H9 (cell line): Measurements from ENCODE around the gene KRTAP1-4. TPM values are rescaled to one million over a fixed set of nuclear protein-coding genes. Genes with fewer than 3 reads are reported as not detected.

ENCODE experiments used
- DNase-seq: peaks from one replicate; pipeline ENCODE4 v3.0.0-alpha.2; 2017
- H2AFZ ChIP-seq: one replicate; pipeline ENCODE4 v1.6.1; 2013; ENCODE audit warnings: mild to moderate bottlenecking, low read length, control low read depth, moderate library complexity
- H2AK5ac ChIP-seq: 2 replicates; pipeline ENCODE4 v1.6.1; 2013; ENCODE audit warnings: low read length, control low read depth, mixed read lengths; ENCODE audit not compliant: insufficient read length
- H2BK120ac ChIP-seq: one replicate; pipeline ENCODE4 v1.6.1; 2013; ENCODE audit warnings: low read depth, mild to moderate bottlenecking, low read length, control low read depth, inconsistent platforms; ENCODE audit not compliant: poor library complexity, severe bottlenecking
- H2BK12ac ChIP-seq: 2 replicates; pipeline ENCODE4 v1.6.1; 2013; ENCODE audit warnings: low read length, control low read depth, mixed read lengths, low read depth; ENCODE audit not compliant: insufficient read length
- H2BK15ac ChIP-seq: 2 replicates; pipeline ENCODE4 v1.6.1; 2013; ENCODE audit warnings: low read depth, low read length, control low read depth
- H2BK20ac ChIP-seq: one replicate; pipeline ENCODE4 v1.6.1; 2013; ENCODE audit warnings: low read depth, mild to moderate bottlenecking, low read length, control low read depth, inconsistent platforms; ENCODE audit not compliant: poor library complexity, severe bottlenecking
- H2BK5ac ChIP-seq: 2 replicates; pipeline ENCODE4 v1.6.1; 2013; ENCODE audit warnings: low read length, control low read depth, mixed read lengths; ENCODE audit not compliant: insufficient read length
- H3K14ac ChIP-seq: 2 replicates; pipeline ENCODE4 v1.6.1; 2013; ENCODE audit warnings: low read length, control low read depth; ENCODE audit not compliant: insufficient read depth
- H3K18ac ChIP-seq: 2 replicates; pipeline ENCODE4 v1.6.1; 2013; ENCODE audit warnings: low read depth, mild to moderate bottlenecking, mixed read lengths, low read length, control low read depth; ENCODE audit not compliant: insufficient read length
- H3K23ac ChIP-seq: 2 replicates; pipeline ENCODE4 v1.6.1; 2013; ENCODE audit warnings: low read length, control low read depth, mixed read lengths, low read depth; ENCODE audit not compliant: insufficient read length
- H3K23me2 ChIP-seq: 2 replicates; pipeline ENCODE4 v1.6.1; 2013; ENCODE audit warnings: low read depth, mild to moderate bottlenecking, mixed read lengths, low read length, control low read depth; ENCODE audit not compliant: insufficient read length, poor library complexity, severe bottlenecking
- H3K27ac ChIP-seq: 2 replicates; pipeline ENCODE4 v1.5.1; 2013; ENCODE audit warnings: low read length, control low read depth, mixed read lengths, low read depth; ENCODE audit not compliant: insufficient read length
- H3K27me3 ChIP-seq: 2 replicates; pipeline ENCODE4 v1.6.1; 2013; ENCODE audit warnings: low read length, control low read depth, inconsistent platforms; ENCODE audit not compliant: insufficient read depth
- H3K4ac ChIP-seq: 2 replicates; pipeline ENCODE4 v1.6.1; 2013; ENCODE audit warnings: low read depth, mild to moderate bottlenecking, control low read depth, inconsistent platforms, low read length, moderate library complexity
- H3K4me1 ChIP-seq: 2 replicates; pipeline ENCODE4 v1.6.1; 2013; ENCODE audit warnings: low read length, control low read depth, inconsistent platforms; ENCODE audit not compliant: insufficient read depth
- H3K4me2 ChIP-seq: 2 replicates; pipeline ENCODE4 v1.6.1; 2013; ENCODE audit warnings: low read length, control low read depth, mixed read lengths; ENCODE audit not compliant: insufficient read length, insufficient read depth
- H3K56ac ChIP-seq: 2 replicates; pipeline ENCODE4 v1.6.1; 2013; ENCODE audit warnings: low read depth, mild to moderate bottlenecking, mixed read lengths, low read length, control low read depth; ENCODE audit not compliant: insufficient read length
- H3K79me1 ChIP-seq: 2 replicates; pipeline ENCODE4 v1.6.1; 2013; ENCODE audit warnings: low read depth, mild to moderate bottlenecking, moderate library complexity, low read length, control low read depth, inconsistent platforms; ENCODE audit not compliant: insufficient read depth, poor library complexity, severe bottlenecking
- H3K79me2 ChIP-seq: 2 replicates; pipeline ENCODE4 v1.6.1; 2013; ENCODE audit warnings: low read length, control low read depth, inconsistent platforms; ENCODE audit not compliant: insufficient read depth
- H3K9ac ChIP-seq: 2 replicates; pipeline ENCODE4 v1.6.1; 2013; ENCODE audit warnings: low read length, control low read depth, mixed read lengths; ENCODE audit not compliant: insufficient read length; ENCODE audit errors: extremely low read depth
- H3K9me3 ChIP-seq: one replicate; pipeline ENCODE4 v1.6.1; 2013; ENCODE audit warnings: low read depth, low read length, inconsistent platforms; ENCODE audit not compliant: control insufficient read depth
- H3T11ph ChIP-seq: one replicate; pipeline ENCODE4 v1.6.1; 2013; ENCODE audit warnings: mild to moderate bottlenecking, low read length, control low read depth, inconsistent platforms
- H4K20me1 ChIP-seq: one replicate; pipeline ENCODE4 v1.6.1; 2013; ENCODE audit not compliant: control insufficient read depth, insufficient read length, insufficient read depth
- H4K5ac ChIP-seq: 2 replicates; pipeline ENCODE4 v1.6.1; 2013; ENCODE audit warnings: low read depth, mild to moderate bottlenecking, mixed read lengths, low read length, control low read depth; ENCODE audit not compliant: insufficient read length
- H4K8ac ChIP-seq: replicated peaks from 2 replicates; pipeline ENCODE4 v1.6.1; 2013; ENCODE audit warnings: low read length, control low read depth, mixed read lengths, low read depth; ENCODE audit not compliant: insufficient read length
- H4K91ac ChIP-seq: 2 replicates; pipeline ENCODE4 v1.6.1; 2013; ENCODE audit warnings: low read depth, mild to moderate bottlenecking, moderate library complexity, mixed read lengths, low read length, control low read depth; ENCODE audit not compliant: insufficient read length
- H3K27ac Mint-ChIP-seq, 3 experiments: 2 replicates in 2 of 3; 3 replicates in 1 of 3; pipeline ENCODE4 v1.8.0; 2020 to 2021; ENCODE audit warnings: mixed read lengths in 3 of 3, mild to moderate bottlenecking in 1 of 3, moderate library complexity in 1 of 3
- H3K27me3 Mint-ChIP-seq: 2 replicates; pipeline ENCODE4 v1.8.0; 2021; ENCODE audit warnings: low read depth, mild to moderate bottlenecking, moderate library complexity, mixed read lengths
- H3K36me3 Mint-ChIP-seq, 3 experiments: 2 replicates in 2 of 3; 3 replicates in 1 of 3; pipeline ENCODE4 v1.8.0; 2020 to 2021; ENCODE audit warnings: low read depth in 3 of 3, mixed read lengths in 3 of 3; ENCODE audit not compliant: insufficient read depth in 1 of 3
- H3K4me1 Mint-ChIP-seq, 2 experiments: 2 replicates each; pipeline ENCODE4 v1.8.0; 2020; ENCODE audit warnings: mixed read lengths in 2 of 2
- H3K4me3 Mint-ChIP-seq, 2 experiments: 2 replicates in 1 of 2; 3 replicates in 1 of 2; pipeline ENCODE4 v1.8.0; 2020 to 2021; ENCODE audit warnings: mild to moderate bottlenecking in 2 of 2, mixed read lengths in 2 of 2, moderate library complexity in 1 of 2
- H3K9me3 Mint-ChIP-seq, 2 experiments: 2 replicates in 1 of 2; 3 replicates in 1 of 2; pipeline ENCODE4 v1.8.0; 2020; ENCODE audit warnings: mild to moderate bottlenecking in 2 of 2, mixed read lengths in 2 of 2, moderate library complexity in 1 of 2
- CTCF ChIP-seq: fragments of 200-600 bp; sonication (generic); conservative IDR thresholded peaks from 3 replicates; pipeline ENCODE4 v1.8.0; 2021; ENCODE audit warnings: antibody characterized with exemption, mild to moderate bottlenecking
- WGBS: extraction: QIAGEN DNeasy Blood & Tissue Kit; methylation state at CpG from one replicate; pipeline ENCODE4 v1.1.7; 2013; ENCODE audit warnings: missing lambda C conversion rate, low lambda C conversion rate, mixed read lengths; ENCODE audit not compliant: insufficient read length; ENCODE audit errors: extremely low coverage; 5-methylcytosine and 5-hydroxymethylcytosine counted together
- total RNA-seq: library from RNA; stranded (reverse); gene quantifications from 2 replicates; pipeline ENCODE4 v1.2.1, GENCODE V29; 2021

The KRTAP1-4 gene
- total RNA-seq, 1 experiment from 2014 or later, result not detected

GRCh38 chr17:41069031-41069430 lies 39.0 kb upstream of the KRTAP1-4 start:
- Histone ChIP-seq H2AFZ (no peak overlapping the region), H3K27ac (no peak overlapping the region), H3K9me3 (no peaks in the 10 kb centered on the region), H3K79me2 (no peaks in the 10 kb centered on the region), H2BK5ac (no peak overlapping the region), H2BK15ac (no peak overlapping the region), H4K5ac (no peak overlapping the region), H3K4ac (no peak overlapping the region), H3K27me3 (no peaks in the 10 kb centered on the region), H3K23me2 (no peaks in the 10 kb centered on the region), H3K14ac (no peak overlapping the region), H3K18ac (no peak overlapping the region), H2BK120ac (no peak overlapping the region), H2AK5ac (no peak overlapping the region), H3K79me1 (no peaks in the 10 kb centered on the region), H3K4me2 (no peak overlapping the region), H3K4me1 (no peaks in the 10 kb centered on the region), H3K23ac (no peak overlapping the region), H2BK20ac (no peak overlapping the region), H3K9ac (no peak overlapping the region), H3K56ac (no peak overlapping the region), H4K20me1 (no peaks in the 10 kb centered on the region), H3T11ph (no peak overlapping the region), H4K91ac (no peak overlapping the region), H4K8ac (no peak overlapping the region), H2BK12ac (no peak overlapping the region)
- no peak for TF ChIP-seq CTCF
- H3K4me3 Mint-ChIP-seq, result no peak overlapping the region
- no CpG with 5 or more reads among the region's 3 CpGs for WGBS
- H3K27ac Mint-ChIP-seq, result no peak overlapping the region; a peak in 1 of 7 replicates
- DNase-seq, result no peak
- H3K36me3 Mint-ChIP-seq, result no peaks in the 10 kb centered on the region
- H3K27me3 Mint-ChIP-seq, result no peaks in the 10 kb centered on the region
- 0 out of 4 replicates have a peak, but pooled peaks cover 0 to 5% of the 10 kb centered on the region in 2 experiments for H3K4me1 Mint-ChIP-seq
- no peaks in the 10 kb centered on the region for H3K9me3 Mint-ChIP-seq
